Activated CD8-positive, alpha-beta memory T cell treated with anti-CD3 and anti-CD28 coated beads for 24 hours (primary cell): ENCODE results near the gene FAM184B.

Source experiments
- DNase-seq: peaks from one replicate; pipeline ENCODE4 v3.0.0-alpha.2; 2020

The FAM184B gene

GRCh38 chr4:17771284-17771908 is 10.0 kb downstream of the FAM184B start:
- no peak for DNase-seq

- DNase-seq: no peak
Measured at GRCh38 chr4:17770845-17771244, 10.6 kb downstream of the FAM184B start.

GRCh38 chr4:17769406-17770174 is 11.8 kb downstream of the FAM184B start:
- no peak for DNase-seq

GRCh38 chr4:17766826-17767458 is 14.5 kb downstream of the FAM184B start:
- DNase-seq: no peak

GRCh38 chr4:17765514-17766286 is 15.7 kb downstream of the FAM184B start:
- DNase-seq: peak; percentile 59

- DNase-seq: no peak
Measured at GRCh38 chr4:17763931-17764330, 17.5 kb downstream of the FAM184B start.

- DNase-seq: no peak
Measured at GRCh38 chr4:17763416-17763815, 18.0 kb downstream of the FAM184B start.

- no peak for DNase-seq
Measured at GRCh38 chr4:17762726-17763125, 18.7 kb downstream of the FAM184B start.

GRCh38 chr4:17761062-17761461 is 20.4 kb downstream of the FAM184B start:
- DNase-seq: no peak

GRCh38 chr4:17760626-17761025 is 20.8 kb downstream of the FAM184B start:
- no peak for DNase-seq

GRCh38 chr4:17758485-17758884 is 22.9 kb downstream of the FAM184B start:
- DNase-seq: no peak

GRCh38 chr4:17757621-17758020 is 23.8 kb downstream of the FAM184B start:
- no peak for DNase-seq

GRCh38 chr4:17753646-17754045 is 27.8 kb downstream of the FAM184B start:
- no peak for DNase-seq

- DNase-seq: no peak
Measured at GRCh38 chr4:17740702-17741101, 40.7 kb downstream of the FAM184B start.

- no peak for DNase-seq
Measured at GRCh38 chr4:17736484-17736883, 44.9 kb downstream of the FAM184B start.

GRCh38 chr4:17726911-17727310 is 54.5 kb downstream of the FAM184B start:
- DNase-seq: no peak

GRCh38 chr4:17723648-17724047 is 57.8 kb downstream of the FAM184B start:
- DNase-seq: no peak

GRCh38 chr4:17722356-17722700 is 59.1 kb downstream of the FAM184B start:
- DNase-seq: no peak

GRCh38 chr4:17721496-17722355 is 59.7 kb downstream of the FAM184B start:
- DNase-seq: no peak

- no peak for DNase-seq
Measured at GRCh38 chr4:17719106-17719505, 62.3 kb downstream of the FAM184B start.

GRCh38 chr4:17718471-17718870 is 63.0 kb downstream of the FAM184B start:
- no peak for DNase-seq

GRCh38 chr4:17717301-17717700 is 64.1 kb downstream of the FAM184B start:
- DNase-seq: no peak
